Testis (tissue), 2 donors: ENCODE results near the gene PGC.

Experiments
- CTCF ChIP-seq, 3 experiments: fragments of 450-650 bp in 2 of 3; fragments of 200-600 bp in 1 of 3; sonication (generic) in 1 of 3; IDR thresholded peaks; one replicate each; pipeline ENCODE4 v1.5.1; 2016 to 2019; ENCODE audit warnings: antibody characterized with exemption in 3 of 3, mild to moderate bottlenecking in 2 of 3, moderate library complexity in 1 of 3
- POLR2A ChIP-seq: fragments of 450-650 bp; IDR thresholded peaks from one replicate; pipeline ENCODE4 v1.6.1; 2017; ENCODE audit warnings: antibody characterized with exemption, mild to moderate bottlenecking, moderate library complexity

DNA sequence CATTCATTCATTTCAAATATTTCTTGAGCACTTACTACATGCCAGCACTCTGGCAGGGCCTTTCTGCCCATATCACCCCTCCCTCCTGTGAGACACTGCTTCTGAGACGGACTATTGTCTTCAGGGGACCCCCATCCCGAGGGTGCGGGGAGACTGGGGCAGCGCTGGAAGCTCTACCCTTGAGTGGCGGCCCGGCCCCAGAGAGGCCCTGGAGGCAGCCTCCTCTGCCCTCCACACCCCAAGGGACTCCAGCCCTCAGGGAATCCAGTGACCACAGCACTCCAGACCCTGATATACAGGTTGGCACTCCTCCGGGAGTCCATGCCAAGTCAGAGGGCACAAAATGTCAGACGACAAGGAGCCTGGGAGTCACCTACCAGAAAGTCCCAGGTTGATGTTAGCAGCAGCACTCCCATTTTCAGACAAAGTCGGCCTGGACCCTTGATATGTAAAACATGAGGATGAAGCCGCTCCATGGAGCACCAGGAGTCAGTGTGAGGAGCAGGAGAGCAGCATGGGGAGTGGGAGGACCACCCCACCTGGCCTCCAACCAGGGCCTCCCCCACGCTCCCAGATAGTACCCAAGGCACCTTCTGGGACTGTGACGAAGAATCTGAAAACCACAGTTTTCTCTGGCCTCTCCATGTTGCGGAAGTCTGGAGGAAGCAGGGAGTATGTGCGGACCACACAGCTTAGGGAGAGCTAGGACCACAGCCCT lies 32.5 kb downstream of the PGC start:
- no peak for TF ChIP-seq CTCF (IDR thresholded peaks at IDR 0.05)
- no peak for TF ChIP-seq POLR2A
